Measurements from ENCODE around the gene EPS8.

Gene EPS8

DNA sequence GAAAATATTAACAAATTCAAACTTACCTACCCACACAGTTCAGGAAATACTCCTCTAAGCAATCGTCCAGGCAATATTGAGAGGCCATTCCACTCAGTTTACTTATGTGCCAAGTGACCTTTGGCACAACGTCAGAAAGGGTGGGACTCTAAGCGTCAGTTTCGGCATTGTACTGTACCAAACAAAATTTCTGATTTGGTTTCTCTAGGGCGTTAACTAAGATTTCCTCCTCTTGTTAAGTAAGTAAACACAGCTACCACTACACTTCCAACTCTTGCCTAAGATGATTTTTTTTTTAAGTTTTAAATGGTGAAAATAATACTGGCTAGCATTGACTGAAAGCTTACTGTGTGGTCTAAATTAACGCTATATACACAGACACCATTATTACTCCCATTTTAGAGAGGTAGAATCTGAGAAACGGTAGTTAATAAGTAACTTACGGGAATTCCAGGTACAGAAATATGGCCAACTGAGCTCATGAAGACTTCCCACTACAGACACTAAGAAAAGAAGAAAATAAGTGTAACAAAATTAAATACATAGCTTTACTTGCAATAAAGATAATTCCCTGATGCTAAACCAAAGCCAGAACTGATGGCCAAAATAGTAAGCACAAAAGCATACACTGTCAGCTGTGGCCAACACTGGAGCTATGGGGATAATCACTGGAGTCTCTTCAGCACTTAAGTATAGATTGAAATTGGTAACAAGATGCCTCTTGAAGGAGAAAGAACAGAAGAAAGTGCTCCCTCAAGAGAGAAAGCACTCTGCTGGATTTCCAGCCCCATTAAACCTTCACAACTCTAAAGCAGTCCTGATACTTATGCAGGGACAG lies 76.1 kb downstream of the EPS8 start:
- DNase-seq, result no peak

DNA sequence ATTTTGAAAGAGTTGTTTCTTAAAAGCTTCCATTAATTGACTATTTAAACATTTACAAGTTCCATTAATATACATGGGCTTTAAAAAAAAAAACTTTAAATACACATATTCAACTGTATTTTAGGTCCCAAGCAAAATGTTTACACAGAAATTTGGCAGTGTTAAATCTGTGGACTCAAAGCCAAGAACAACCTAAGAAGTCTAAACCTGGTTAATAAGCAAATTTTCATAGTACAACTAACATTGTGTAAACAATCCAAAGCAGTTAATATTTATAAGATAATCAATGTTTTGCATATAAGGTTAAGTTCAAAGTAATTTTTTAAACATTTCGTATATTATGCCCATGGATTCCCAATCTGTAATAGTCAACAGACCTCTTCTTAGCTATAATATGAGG lies 77.0 kb downstream of the EPS8 start:
- no peak for DNase-seq

DNA sequence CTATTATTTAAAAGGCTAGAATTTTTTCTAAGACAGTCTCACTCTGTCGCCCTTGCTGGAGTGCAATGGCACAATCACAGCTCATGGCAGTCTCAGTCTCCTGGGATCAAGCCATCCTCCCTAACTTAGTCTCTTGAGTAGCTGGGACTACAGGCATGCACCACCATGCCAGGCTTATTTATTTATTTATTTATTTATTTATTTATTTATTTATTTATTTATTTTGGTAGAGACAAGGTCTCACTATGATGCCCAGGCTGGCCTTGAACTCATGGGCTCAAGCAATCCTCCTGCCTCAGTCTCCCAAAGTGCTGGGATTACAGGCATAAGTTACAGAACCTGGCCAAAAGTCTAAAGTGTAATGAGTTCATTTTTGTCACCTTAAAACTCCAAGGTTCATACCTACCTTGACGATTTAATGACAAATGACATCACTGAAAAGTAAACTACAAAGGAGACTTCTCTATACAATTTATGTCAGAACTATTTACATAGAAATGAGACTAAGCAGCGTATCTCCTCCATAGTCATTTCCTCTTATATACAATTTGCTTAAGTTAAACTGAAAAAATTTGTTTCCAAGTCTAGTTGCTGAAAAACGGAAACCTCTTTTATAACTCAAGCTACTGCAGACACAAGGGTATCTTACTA lies 78.2 kb downstream of the EPS8 start:
- DNase-seq, result no peak

DNA sequence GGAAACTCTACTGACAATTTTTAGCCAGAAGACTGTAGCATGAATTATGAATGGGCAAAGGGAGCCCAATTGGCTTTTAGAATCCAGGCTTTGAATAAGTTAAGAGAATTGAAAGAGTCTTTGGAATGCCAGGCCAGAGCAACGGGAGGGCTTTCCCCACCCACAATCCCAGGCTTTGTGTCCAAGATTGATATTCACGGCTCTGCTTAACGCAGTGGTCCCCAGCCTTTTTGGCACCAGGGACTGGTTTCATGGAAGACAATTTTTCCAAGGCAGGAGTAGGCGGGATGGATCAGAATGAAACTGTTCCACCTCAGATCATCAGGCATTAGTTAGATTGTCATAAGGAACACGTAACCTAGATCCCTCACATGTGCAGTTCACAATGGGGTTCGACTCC lies 79.6 kb downstream of the EPS8 start:
- DNase-seq, result no peak

DNA sequence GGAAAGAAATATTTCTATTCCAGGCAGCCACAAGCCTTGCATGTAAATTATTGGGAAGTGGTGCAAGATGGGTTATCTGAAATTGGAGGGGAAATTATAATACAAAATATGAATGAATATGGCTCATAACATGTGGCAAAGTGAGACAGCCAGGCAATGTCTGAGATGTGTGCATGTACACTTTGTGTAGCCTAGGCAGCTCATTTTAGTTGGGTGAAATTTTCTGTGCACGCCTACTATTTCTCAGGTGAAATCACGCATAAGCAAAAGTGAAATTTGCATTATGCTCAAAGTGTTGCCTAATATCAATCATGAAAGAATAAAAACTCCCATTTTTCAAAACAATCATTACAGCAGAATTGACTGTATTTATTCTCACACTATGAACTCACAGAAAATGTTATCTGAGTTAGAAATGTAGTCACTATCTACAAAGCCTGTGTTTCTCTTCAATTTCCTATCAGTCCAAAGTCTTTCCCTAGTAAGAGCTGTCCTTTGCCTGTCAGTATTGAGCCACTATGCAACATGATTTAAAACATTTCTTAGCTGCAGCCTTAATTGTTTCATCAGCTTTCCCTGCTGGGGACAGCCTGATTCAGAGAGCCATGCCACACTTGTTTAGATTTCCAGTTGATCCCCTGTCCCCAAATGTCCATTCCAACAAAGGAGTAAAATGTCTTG lies 80.7 kb downstream of the EPS8 start:
- no peak for DNase-seq

- DNase-seq, result no peak
Observed at GRCh38 chr12:15707516-15708199, 81.5 kb downstream of the EPS8 start.

- no peak for DNase-seq
Observed at GRCh38 chr12:15706010-15706676, 83.0 kb downstream of the EPS8 start.

GRCh38 chr12:15705606-15706005 lies 83.6 kb downstream of the EPS8 start:
- DNase-seq, result no peak

- no peak for DNase-seq
Observed at GRCh38 chr12:15702276-15702675, 86.9 kb downstream of the EPS8 start.

- DNase-seq, result no peak
Observed at GRCh38 chr12:15701631-15702156, 87.5 kb downstream of the EPS8 start.

DNA sequence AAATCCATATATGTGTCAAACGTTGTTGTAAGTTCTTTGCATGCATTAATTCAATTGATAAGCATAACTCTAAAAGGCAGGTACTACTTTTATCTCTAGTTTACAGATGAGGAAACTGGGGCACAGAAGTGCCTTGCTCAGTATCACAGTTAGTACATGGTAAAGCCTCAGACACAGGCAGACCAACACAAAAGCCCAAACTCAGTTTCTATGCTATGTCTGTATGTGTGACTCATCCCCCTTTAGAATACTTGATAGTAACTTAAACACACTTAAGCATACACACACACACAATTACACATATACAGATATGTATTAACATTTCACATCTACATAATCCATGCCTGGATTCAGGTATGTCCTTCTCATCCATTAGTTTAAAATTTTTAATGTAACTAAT lies 88.0 kb downstream of the EPS8 start:
- DNase-seq, result no peak

GRCh38 chr12:15700595-15700994 lies 88.6 kb downstream of the EPS8 start:
- DNase-seq, result no peak

DNA sequence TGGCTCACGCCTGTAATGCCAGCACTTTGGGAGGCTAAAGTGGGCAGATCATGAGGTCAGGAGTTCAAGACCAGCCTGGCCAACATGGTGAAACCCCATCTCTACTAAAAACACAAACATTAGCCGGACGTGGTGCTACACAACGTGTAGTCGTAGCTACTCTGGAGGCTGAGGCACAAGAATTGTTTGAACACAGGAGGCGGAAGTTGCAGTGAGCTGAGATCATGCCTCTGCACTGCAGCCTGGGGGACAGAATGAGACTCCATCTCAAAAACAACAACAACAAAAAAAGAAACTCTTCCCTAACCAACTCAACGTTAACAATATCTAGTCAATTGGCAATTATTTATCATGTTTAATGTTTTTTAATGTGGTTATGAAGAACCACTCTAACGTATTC lies 89.3 kb downstream of the EPS8 start:
- DNase-seq, result no peak

DNA sequence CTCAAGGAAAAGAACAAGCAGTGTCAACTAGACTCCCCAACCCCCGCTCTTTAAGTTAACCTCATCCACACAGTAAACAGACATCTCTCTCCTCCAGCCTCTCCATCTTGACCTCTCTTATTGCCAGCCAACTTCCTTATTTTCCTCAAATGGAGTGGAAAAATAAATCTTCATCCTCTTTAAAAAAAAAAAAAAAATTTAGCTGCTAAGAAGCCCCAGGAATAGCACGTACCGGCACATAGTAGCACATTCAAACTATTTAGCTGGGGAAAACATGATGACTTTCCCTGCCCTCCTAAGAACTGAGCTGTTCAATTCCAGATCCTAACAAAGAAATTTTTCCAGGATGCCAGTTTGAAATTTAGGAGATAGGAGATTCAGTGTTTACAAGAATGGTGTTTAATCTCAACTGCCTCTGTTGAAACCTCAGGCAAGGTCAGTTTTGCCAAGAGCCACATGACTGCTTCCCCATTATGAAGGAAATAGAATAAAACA lies 90.8 kb downstream of the EPS8 start:
- DNase-seq, result no peak

DNA sequence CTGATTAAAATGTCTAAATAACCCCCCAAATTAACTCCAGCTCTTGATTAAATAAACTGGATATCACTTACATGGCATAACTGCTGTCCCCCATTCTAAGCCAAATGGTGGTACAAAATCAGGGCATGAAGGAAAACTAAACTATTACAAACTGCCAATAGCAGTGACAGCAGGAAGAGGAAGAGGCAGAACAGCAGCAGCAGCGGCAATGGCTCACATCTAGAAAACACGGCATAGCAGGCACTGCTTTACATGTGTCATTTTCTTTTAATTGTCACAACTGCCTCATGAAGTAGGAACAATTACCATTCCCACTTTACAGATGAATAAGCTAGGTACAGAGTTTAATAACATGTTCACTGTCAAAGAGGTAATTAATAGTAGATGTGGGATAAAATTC lies 92.0 kb downstream of the EPS8 start:
- DNase-seq, result no peak

DNA sequence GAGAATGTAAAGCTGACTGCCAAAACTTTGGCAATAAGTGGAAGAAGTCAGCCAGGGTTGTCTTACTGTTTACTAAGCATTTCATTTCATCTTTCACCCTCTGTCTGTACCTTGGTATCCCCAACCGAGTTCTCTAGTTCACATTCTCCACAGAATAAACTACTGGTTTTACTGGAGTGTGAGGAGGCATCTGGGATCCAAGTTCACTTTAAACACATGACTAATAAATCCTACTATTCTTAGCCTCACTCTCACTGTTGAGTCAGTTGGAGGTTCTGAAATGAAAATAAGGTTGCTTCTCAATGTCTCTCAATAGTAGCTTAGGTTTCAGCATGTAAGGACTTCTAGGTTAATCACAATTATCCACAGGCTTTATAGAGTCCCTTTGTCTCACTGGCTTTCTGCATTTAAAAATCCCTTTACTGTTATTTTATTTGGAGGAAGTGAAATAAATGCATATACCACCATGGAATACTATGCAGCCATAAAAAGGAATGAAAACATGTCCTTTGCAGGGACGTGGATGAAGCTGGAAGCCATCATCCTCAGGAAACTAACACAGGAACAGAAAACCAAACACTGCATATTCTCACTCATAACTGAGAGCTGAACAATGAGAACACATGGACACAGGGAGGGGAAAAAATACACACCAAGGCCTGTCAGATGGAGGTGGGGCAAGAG lies 95.8 kb downstream of the EPS8 start:
- DNase-seq, result no peak

DNA sequence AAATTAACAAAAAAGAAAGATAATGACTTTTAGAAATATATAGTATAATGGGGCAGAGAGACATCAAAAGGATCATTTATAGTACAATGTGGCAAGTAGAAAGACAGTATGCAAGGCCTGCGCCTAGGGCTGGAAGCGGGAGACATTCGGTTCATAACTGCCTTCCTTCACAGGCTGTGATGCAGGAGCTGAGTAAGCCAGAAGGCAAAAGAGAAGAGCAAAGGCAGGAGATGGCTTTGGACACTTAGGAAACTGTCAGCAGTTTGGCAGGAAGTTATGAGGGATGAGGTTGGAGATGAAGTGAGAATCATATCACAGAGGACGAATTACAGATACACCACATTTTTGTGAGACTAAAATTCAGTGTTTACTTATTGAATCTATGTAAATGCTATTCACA lies 97.8 kb downstream of the EPS8 start:
- no peak for DNase-seq

DNA sequence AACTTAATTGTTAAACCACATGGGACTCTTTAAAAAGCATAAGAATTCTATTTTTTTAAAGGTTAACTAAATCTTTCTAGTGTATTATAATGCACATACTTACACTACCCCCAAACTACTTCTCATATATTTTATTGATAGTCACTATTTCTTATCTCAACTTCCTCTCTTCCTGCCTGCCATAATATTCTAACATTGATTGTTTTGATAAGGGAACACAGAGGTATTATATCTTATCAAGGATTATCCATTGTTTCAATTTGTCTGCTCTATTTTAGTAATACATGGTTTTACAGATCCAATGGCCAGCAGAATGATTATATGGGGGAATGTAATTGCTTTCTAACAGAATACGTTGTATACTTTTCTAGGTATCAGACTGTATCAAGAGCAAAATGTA lies 98.9 kb downstream of the EPS8 start:
- no peak for DNase-seq

DNA sequence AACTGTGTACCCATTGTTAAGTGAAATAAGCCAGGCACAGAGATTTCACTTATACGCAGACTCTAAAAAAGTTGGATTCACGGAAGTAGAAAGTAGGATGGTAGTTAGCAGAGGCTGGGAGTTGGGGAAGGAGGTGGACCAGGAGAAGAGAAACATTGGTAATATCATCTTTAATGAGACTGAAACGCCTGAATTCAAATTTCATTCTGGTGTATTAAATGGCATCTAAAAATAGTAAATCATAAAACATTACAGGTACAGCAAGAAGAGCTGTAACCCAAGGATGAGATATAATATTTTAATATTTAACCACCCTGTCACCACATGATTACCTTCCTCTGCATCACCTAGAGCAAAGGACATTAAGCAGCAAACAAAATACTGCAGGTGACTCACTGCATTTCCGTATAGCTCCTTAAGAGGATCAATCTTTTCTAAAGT lies 99.4 kb downstream of the EPS8 start:
- no peak for DNase-seq

GRCh38 chr12:15688838-15689625 lies 100.2 kb downstream of the EPS8 start:
- no peak for DNase-seq

- no peak for DNase-seq
Observed at GRCh38 chr12:15688202-15688736, 100.9 kb downstream of the EPS8 start.
